Panc1 (cell line): Measurements from ENCODE around the gene CX3CL1. TPM values are rescaled to one million over a fixed set of nuclear protein-coding genes. Genes with fewer than 3 reads are reported as not detected.
A peak's percentile ranks its signal among the peaks of the same experiment; 100 is the strongest.

Experiments used
- ATAC-seq: fragments of 200-7000 bp; cut with Tn5 transposase; 2 replicates; pipeline ENCODE4 v1.9.1; 2020; ENCODE audit warnings: mild to moderate bottlenecking, moderate library complexity
- BruUV-seq: library from RNA; stranded (reverse); fragments of 400-500 nt; replicated peaks from 2 replicates; lab custom pipeline; 2021; lab: Mats Ljungman, UMichigan
- CTCF ChIA-PET: fragments of 300-600 bp; sonication (Branson Sonifier 250); formaldehyde crosslinking; loops from one replicate; lab custom pipeline; 2022; ENCODE audit warnings: antibody characterized with exemption; lab: Charles Lee
- POLR2A ChIA-PET: fragments of 300-600 bp; sonication (Branson Sonifier 250); formaldehyde crosslinking; loops from one replicate; lab custom pipeline; 2022; ENCODE audit warnings: antibody characterized with exemption; lab: Charles Lee
- DNase-seq: peaks from one replicate; pipeline ENCODE4 v3.0.0-alpha.2; 2010; ENCODE audit warnings: low read depth, low spot score
- H3K27ac ChIP-seq: 2 replicates; pipeline ENCODE4 v1.5.1; 2011; ENCODE audit warnings: mild to moderate bottlenecking, low read length, inconsistent platforms
- H3K27me3 ChIP-seq: fragments of 200-500 bp; sonication (Bioruptor generic); 2 replicates; pipeline ENCODE4 v1.6.0; 2014; ENCODE audit warnings: low read length, inconsistent platforms; ENCODE audit not compliant: control insufficient read depth, insufficient read depth
- H3K36me3 ChIP-seq: fragments of 200-500 bp; sonication (Bioruptor generic); 2 replicates; pipeline ENCODE4 v1.5.1; 2014; ENCODE audit warnings: inconsistent platforms, mild to moderate bottlenecking, low read length, moderate library complexity; ENCODE audit not compliant: control insufficient read depth, insufficient read depth
- H3K4me1 ChIP-seq: 2 replicates; pipeline ENCODE4 v1.5.1; 2011; ENCODE audit warnings: inconsistent platforms, mild to moderate bottlenecking, low read length, moderate library complexity; ENCODE audit not compliant: control insufficient read depth, insufficient read depth
- H3K4me3 ChIP-seq, 2 experiments: 2 replicates each; pipeline ENCODE4 v1.5.1; 2011 to 2012; ENCODE audit warnings: low read depth in 2 of 2, low read length in 2 of 2, mild to moderate bottlenecking in 2 of 2, inconsistent platforms in 1 of 2, moderate library complexity in 1 of 2
- H3K9me3 ChIP-seq: fragments of 200-500 bp; sonication (Bioruptor generic); 2 replicates; pipeline ENCODE4 v1.5.1; 2014; ENCODE audit warnings: low read depth, mild to moderate bottlenecking, inconsistent platforms, low read length, moderate library complexity; ENCODE audit not compliant: control insufficient read depth, insufficient read depth
- CTCF ChIP-seq: fragments of 450-650 bp; IDR thresholded peaks from 2 replicates; pipeline ENCODE4 v1.5.1; 2017; ENCODE audit warnings: mild to moderate bottlenecking
- POLR2AphosphoS5 ChIP-seq: IDR thresholded peaks from 2 replicates; pipeline ENCODE4 v1.6.1; 2012; ENCODE audit warnings: mild to moderate bottlenecking, low read depth, low read length, moderate library complexity
- REST ChIP-seq, 2 experiments: IDR thresholded peaks; 2 replicates each; pipeline ENCODE4 v1.6.1; 2011 to 2012; ENCODE audit warnings: low read depth in 2 of 2, control low read depth in 1 of 2, low read length in 1 of 2, mild to moderate bottlenecking in 1 of 2, moderate library complexity in 1 of 2; ENCODE audit not compliant: insufficient read depth in 1 of 2
- SIN3A ChIP-seq: IDR thresholded peaks from 2 replicates; pipeline ENCODE4 v1.6.1; 2012; ENCODE audit warnings: low read depth, mild to moderate bottlenecking, low read length, moderate library complexity, borderline replicate concordance; ENCODE audit not compliant: insufficient read depth
- TCF7L2 ChIP-seq: IDR thresholded peaks from 2 replicates; pipeline ENCODE4 v1.6.1; 2011; ENCODE audit warnings: mild to moderate bottlenecking, low read depth, low read length, inconsistent platforms
- in situ Hi-C: cut with HindIII; loops from 2 replicates; pipeline ENCODE4 v1.10.0; 2016; ENCODE audit warnings: low sequenced_read_pairs, low pct_unique_long_range_greater_than_20kb
- intact Hi-C: fragments of 100-400 bp; cut with micrococcal nuclease; formaldehyde crosslinking; loops from one replicate; pipeline ENCODE4 v1.10.0; 2022; ENCODE audit not compliant: unreplicated experiment
- total RNA-seq: library from RNA; stranded (reverse); gene quantifications from one replicate; pipeline ENCODE4 v1.2.1, GENCODE V29; 2021; ENCODE audit not compliant: unreplicated experiment

Gene CX3CL1
- total RNA-seq, 1 experiment from 2014 or later = 21.8 TPM

- no peaks in the 10 kb centered on the region for H3K27me3 ChIP-seq
- no peaks in the 10 kb centered on the region for H3K9me3 ChIP-seq
- H3K27ac ChIP-seq = no peak overlapping the region
- no peak overlapping the region for H3K4me3 ChIP-seq
- in situ Hi-C loops = no loop called here
- BruUV-seq = no TSS peak
- no peak for TF ChIP-seq POLR2AphosphoS5
- no peaks in the 10 kb centered on the region for H3K4me1 ChIP-seq
- DNase-seq (no peak), ATAC-seq (no peak)
- POLR2A ChIA-PET = no interaction called here
- intact Hi-C loops = no loop called here
- H3K36me3 ChIP-seq = no peaks in the 10 kb centered on the region
- CTCF ChIA-PET = interaction anchor here (0.6 kb wide), 1 partner anchor 22 kb away, joined by 13 read pairs; no protein-coding TSS in a partner anchor
Measured at GRCh38 chr16:57366544-57367040, 5.7 kb upstream of the CX3CL1 start.

GRCh38 chr16:57367116-57367752 lies 5.1 kb upstream of the CX3CL1 start:
- DNase-seq = no peak
- Histone ChIP-seq H3K36me3 (no peaks in the 10 kb centered on the region), H3K4me3 (no peak overlapping the region), H3K27me3 (no peaks in the 10 kb centered on the region), H3K4me1 (peaks cover 5% of the 10 kb centered on the region), H3K9me3 (no peaks in the 10 kb centered on the region), H3K27ac (no peak overlapping the region)
- CTCF ChIA-PET = no interaction called here
- in situ Hi-C loops (no loop called here), intact Hi-C loops (no loop called here)
- POLR2A ChIA-PET = no interaction called here
- ATAC-seq = 0 out of 2 replicates have a peak, but pooled peaks have one; percentile 30
- TF ChIP-seq CTCF (no peak), SIN3A (no peak), TCF7L2 (no peak), POLR2AphosphoS5 (no peak), REST (IDR thresholded peaks at IDR 0.05; ENCODE audit: insufficient read depth in 1 of 2, low read depth in 2 of 2, low read length in 1 of 2) (no peak)
- BruUV-seq = no TSS peak
